HG03469 (cell line): ENCODE results near the gene CISH.

Experiments
- ATAC-seq: cut with Tn5 transposase; IDR thresholded peaks from one replicate; pipeline ENCODE4 v1.9.1; 2021; ENCODE audit warnings: mild to moderate bottlenecking, moderate library complexity, moderate number of reproducible peaks; ENCODE audit not compliant: unreplicated experiment

The CISH gene

GRCh38 chr3:50615190-50615589, 3.6 kb upstream of the CISH start:
- no peak for ATAC-seq

GRCh38 chr3:50612970-50613846, 1.6 kb upstream of the CISH start:
- ATAC-seq, result no peak

GRCh38 chr3:50612234-50612882, 784 bp upstream of the CISH start:
- no peak for ATAC-seq

- ATAC-seq, result no peak
These were observed 546 bp downstream of the CISH start for GRCh38 chr3:50610992-50611463.

GRCh38 chr3:50610181-50610971, 1.2 kb downstream of the CISH start:
- ATAC-seq, result no peak

GRCh38 chr3:50609763-50610085, 1.9 kb downstream of the CISH start:
- no peak for ATAC-seq

GRCh38 chr3:50609071-50609762, 2.4 kb downstream of the CISH start:
- no peak for ATAC-seq

- no peak for ATAC-seq
These were observed 3.3 kb downstream of the CISH start for GRCh38 chr3:50608278-50608677.

- ATAC-seq, result no peak
These were observed 4.1 kb downstream of the CISH start for GRCh38 chr3:50607271-50608091.

- no peak for ATAC-seq
These were observed 5.0 kb downstream of the CISH start for GRCh38 chr3:50606596-50606995.

- ATAC-seq, result no peak
These were observed 5.7 kb downstream of the CISH start for GRCh38 chr3:50605901-50606326.

GRCh38 chr3:50604628-50605588, 6.7 kb downstream of the CISH start:
- no peak for ATAC-seq

GRCh38 chr3:50604110-50604621, 7.4 kb downstream of the CISH start:
- ATAC-seq, result no peak

- ATAC-seq, result no peak
These were observed 8.1 kb downstream of the CISH start for GRCh38 chr3:50603261-50604109.

- no peak for ATAC-seq
These were observed 8.9 kb downstream of the CISH start for GRCh38 chr3:50602595-50603191.

GRCh38 chr3:50600841-50601591, 10.6 kb downstream of the CISH start:
- no peak for ATAC-seq
